DMS153 treated with DMSO at 0.1 percent for 48 hours (cell line): ENCODE measurements around the gene ZNF316.
A peak's percentile ranks its signal among the peaks of the same experiment; 100 is the strongest.

Experiments used
- DNase-seq: peaks from one replicate; lab custom pipeline; 2025; ENCODE audit not compliant: unreplicated experiment; lab: John Stamatoyannopoulos, UW

Gene ZNF316

GRCh38 chr7:6680146-6680545 is 43.0 kb downstream of the ZNF316 start:
- DNase-seq: no peak

DNA sequence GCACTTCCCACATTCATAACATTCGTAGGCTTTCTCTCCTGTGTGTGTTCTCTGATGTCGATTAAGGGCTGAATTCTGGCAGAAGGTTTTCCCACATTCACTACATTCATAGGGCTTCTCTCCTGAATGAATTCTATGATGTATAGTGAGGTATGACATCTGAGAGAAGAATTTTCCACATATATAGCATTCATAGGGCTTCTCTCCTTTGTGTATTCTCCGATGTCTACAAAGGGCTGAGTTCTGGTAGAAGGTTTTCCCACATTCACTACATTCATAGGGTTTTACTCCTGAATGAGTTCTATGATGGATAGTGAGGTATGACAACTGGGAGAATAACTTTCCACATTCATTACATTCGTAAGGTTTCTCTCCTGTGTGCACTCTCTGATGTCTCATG is 54.0 kb downstream of the ZNF316 start:
- no peak for DNase-seq

- peak; percentile 33 for DNase-seq
These were observed 54.5 kb downstream of the ZNF316 start for GRCh38 chr7:6691609-6692106.

DNA sequence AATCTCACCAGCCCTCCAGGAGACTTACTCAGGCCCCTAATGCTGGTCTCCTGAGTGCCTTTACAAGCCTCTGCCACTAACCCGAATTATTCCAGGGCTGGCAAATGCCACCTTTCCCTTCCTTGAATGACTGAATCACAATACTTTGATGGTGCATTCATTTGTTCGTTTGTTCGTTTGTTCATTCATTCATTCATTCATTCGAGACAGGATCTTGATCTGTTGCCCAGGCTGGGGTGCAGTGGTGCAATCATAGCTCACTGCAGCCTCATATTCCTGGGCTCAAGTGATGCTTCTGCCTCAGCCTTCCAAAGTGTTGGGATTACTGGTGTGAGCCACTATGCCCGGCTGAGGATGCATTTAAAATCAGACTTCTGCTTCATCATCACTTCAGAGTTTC is 63.7 kb downstream of the ZNF316 start:
- DNase-seq: no peak

DNA sequence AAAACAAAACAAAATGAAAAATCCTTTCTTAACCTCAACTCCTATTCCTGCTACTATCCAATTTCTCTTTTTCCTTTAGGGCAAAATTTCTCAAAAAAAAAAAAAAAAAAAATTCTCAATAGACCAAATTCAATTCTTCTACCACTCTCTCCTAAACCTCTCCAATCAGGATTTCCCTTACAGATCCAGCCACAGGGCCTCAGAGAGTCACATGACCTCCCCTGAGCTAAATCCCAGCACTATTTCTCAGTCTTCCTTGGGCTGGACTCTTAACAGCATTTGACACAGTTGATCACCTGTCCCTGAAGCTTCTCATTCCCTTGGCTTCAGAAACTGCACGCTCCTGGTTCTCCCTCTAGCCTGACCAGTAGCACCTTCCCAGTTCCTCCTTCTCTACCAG is 64.7 kb downstream of the ZNF316 start:
- DNase-seq: no peak
